Neural progenitor cell (in vitro differentiated cells): ENCODE measurements around the gene HOXA13. TPM values are rescaled to one million over a fixed set of nuclear protein-coding genes. Genes with fewer than 3 reads are reported as not detected.
A peak's percentile ranks its signal among the peaks of the same experiment; 100 is the strongest.

Experiments used
- DNase-seq: peaks from one replicate; pipeline ENCODE4 v3.0.0-alpha.2; 2016; ENCODE audit warnings: low spot score
- H2AFZ ChIP-seq: fragments of 200-600 bp; sonication (generic); replicated peaks from 2 replicates; pipeline ENCODE4 v1.6.1; 2016; ENCODE audit warnings: antibody characterized with exemption
- H3F3A ChIP-seq: fragments of 200-600 bp; sonication (generic); 2 replicates; pipeline ENCODE4 v1.6.1; 2016; ENCODE audit warnings: antibody characterized with exemption, low read depth
- H3K27ac ChIP-seq: fragments of 200-600 bp; sonication (generic); 2 replicates; pipeline ENCODE4 v1.5.1; 2016; ENCODE audit warnings: mild to moderate bottlenecking
- H3K27me3 ChIP-seq: fragments of 200-600 bp; sonication (generic); 2 replicates; pipeline ENCODE4 v1.6.1; 2016; ENCODE audit warnings: mild to moderate bottlenecking, moderate library complexity
- H3K36me3 ChIP-seq: fragments of 200-600 bp; sonication (generic); 2 replicates; pipeline ENCODE4 v1.5.1; 2016
- H3K4me1 ChIP-seq: fragments of 200-600 bp; sonication (generic); 2 replicates; pipeline ENCODE4 v1.6.1; 2016; ENCODE audit warnings: mixed run types
- H3K4me2 ChIP-seq: fragments of 200-600 bp; sonication (generic); 2 replicates; pipeline ENCODE4 v1.6.1; 2016
- H3K4me3 ChIP-seq: fragments of 200-600 bp; sonication (generic); 2 replicates; pipeline ENCODE4 v1.5.1; 2016
- H3K79me2 ChIP-seq: fragments of 200-600 bp; sonication (generic); 2 replicates; pipeline ENCODE4 v1.6.1; 2016; ENCODE audit warnings: low read depth
- H3K9ac ChIP-seq: fragments of 200-600 bp; sonication (generic); 2 replicates; pipeline ENCODE4 v1.6.1; 2016
- H3K9me3 ChIP-seq: fragments of 200-600 bp; sonication (generic); 2 replicates; pipeline ENCODE4 v1.5.1; 2016; ENCODE audit warnings: low read depth
- H4K20me1 ChIP-seq: fragments of 200-600 bp; sonication (generic); 2 replicates; pipeline ENCODE4 v1.6.1; 2016; ENCODE audit warnings: low read depth
- H3K27ac Mint-ChIP-seq: 3 replicates; pipeline ENCODE4 v1.8.0; 2021; ENCODE audit warnings: mixed read lengths
- H3K27me3 Mint-ChIP-seq: 2 replicates; pipeline ENCODE4 v1.8.0; 2022; ENCODE audit warnings: low read depth, mild to moderate bottlenecking, inconsistent platforms, moderate library complexity, mixed read lengths; ENCODE audit not compliant: insufficient read depth
- H3K36me3 Mint-ChIP-seq: 3 replicates; pipeline ENCODE4 v1.8.0; 2021; ENCODE audit warnings: mixed read lengths
- H3K4me1 Mint-ChIP-seq: 3 replicates; pipeline ENCODE4 v1.8.0; 2021; ENCODE audit warnings: mixed read lengths
- H3K4me3 Mint-ChIP-seq: 3 replicates; pipeline ENCODE4 v1.8.0; 2021; ENCODE audit warnings: mild to moderate bottlenecking, moderate library complexity, mixed read lengths
- H3K9me3 Mint-ChIP-seq: 3 replicates; pipeline ENCODE4 v1.8.0; 2020; ENCODE audit warnings: mixed read lengths
- EZH2 ChIP-seq: fragments of 200-600 bp; sonication (generic); IDR thresholded peaks from 2 replicates; pipeline ENCODE4 v1.6.1; 2017; ENCODE audit warnings: antibody characterized with exemption, mild to moderate bottlenecking, moderate library complexity
- EZH2phosphoT487 ChIP-seq: fragments of 200-600 bp; sonication (generic); IDR thresholded peaks from 2 replicates; pipeline ENCODE4 v1.6.1; 2017; ENCODE audit warnings: antibody characterized with exemption
- total RNA-seq: library from RNA; depleted of rRNA; stranded (reverse); fragments of >200 nt; gene quantifications from 2 replicates; pipeline ENCODE4 v1.2.3, GENCODE V29; 2015; ENCODE audit warnings: low replicate concordance
- TF ChIP-seq, protein P1 (sequence below): fragments of 200-600 bp; sonication (generic); IDR thresholded peaks from 2 replicates; pipeline ENCODE4 v1.5.1; 2017; ENCODE audit warnings: antibody characterized with exemption, mild to moderate bottlenecking

The HOXA13 gene
- total RNA-seq, 1 donor from 2014 or later = not detected

DNA sequence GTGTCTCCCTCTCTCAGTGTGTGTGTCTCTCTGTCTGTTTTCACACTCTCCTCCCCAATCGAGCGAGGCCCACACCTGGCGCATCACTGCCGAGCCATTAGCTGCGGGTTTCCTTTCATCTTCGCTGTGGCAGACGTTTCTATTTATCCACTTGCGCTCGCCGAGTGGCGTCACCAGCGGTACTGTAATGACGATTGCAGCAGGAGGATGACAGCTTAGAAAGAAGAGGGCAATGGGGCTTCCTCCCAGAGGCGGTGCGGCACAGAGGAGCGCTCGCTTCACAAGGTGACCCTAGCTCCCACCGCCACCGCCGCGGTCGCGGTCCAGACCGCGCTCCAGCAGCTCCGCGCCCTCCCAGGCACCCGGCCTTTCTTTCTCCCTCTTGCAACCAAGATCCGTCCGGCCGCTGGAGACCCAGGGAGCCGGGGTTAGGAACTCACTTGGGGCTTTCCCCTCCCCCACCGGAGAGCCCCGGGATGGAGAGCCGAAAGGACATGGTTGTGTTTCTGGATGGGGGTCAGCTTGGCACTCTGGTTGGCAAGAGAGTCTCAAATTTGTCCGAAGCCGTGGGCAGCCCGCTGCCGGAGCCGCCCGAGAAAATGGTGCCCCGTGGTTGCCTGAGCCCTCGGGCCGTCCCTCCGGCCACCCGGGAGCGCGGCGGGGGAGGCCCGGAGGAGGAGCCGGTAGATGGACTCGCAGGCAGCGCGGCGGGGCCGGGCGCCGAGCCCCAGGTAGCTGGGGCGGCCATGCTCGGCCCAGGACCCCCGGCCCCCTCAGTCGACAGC lies 42.9 kb upstream of the HOXA13 start, which contains the start of gene EVX1:
Gene EVX1 (plus strand): TSS at position 248 of the 785 bp plus-strand sequence. CDS start 229 bp downstream, at position 477.
- no peaks in the 10 kb centered on the region for H3K36me3 ChIP-seq
- H3K27me3 ChIP-seq = peaks cover 100% of the 10 kb centered on the region
- H3K27me3 Mint-ChIP-seq = peaks cover 84% of the 10 kb centered on the region
- TF ChIP-seq EZH2 (peak; percentile 94), EZH2phosphoT487 (peak; percentile 84)
- TF ChIP-seq, protein P1, sequence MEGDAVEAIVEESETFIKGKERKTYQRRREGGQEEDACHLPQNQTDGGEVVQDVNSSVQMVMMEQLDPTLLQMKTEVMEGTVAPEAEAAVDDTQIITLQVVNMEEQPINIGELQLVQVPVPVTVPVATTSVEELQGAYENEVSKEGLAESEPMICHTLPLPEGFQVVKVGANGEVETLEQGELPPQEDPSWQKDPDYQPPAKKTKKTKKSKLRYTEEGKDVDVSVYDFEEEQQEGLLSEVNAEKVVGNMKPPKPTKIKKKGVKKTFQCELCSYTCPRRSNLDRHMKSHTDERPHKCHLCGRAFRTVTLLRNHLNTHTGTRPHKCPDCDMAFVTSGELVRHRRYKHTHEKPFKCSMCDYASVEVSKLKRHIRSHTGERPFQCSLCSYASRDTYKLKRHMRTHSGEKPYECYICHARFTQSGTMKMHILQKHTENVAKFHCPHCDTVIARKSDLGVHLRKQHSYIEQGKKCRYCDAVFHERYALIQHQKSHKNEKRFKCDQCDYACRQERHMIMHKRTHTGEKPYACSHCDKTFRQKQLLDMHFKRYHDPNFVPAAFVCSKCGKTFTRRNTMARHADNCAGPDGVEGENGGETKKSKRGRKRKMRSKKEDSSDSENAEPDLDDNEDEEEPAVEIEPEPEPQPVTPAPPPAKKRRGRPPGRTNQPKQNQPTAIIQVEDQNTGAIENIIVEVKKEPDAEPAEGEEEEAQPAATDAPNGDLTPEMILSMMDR = no peak
- peak within 1 kb of the TSS; percentile 30 for H3K4me3 ChIP-seq
- H4K20me1 ChIP-seq = peaks cover 88% of the 10 kb centered on the region
- peaks cover 1% of the 10 kb centered on the region for H3K36me3 Mint-ChIP-seq
- H2AFZ ChIP-seq = no peak within 1 kb of the TSS
- H3K79me2 ChIP-seq = no peaks in the 10 kb centered on the region
- no peak within 1 kb of the TSS for H3K9ac ChIP-seq
- no peaks in the 10 kb centered on the region for H3K9me3 ChIP-seq
- H3K4me1 Mint-ChIP-seq = peaks cover 31% of the 10 kb centered on the region
- H3K27ac ChIP-seq = no peak within 1 kb of the TSS
- DNase-seq = peak; percentile 72
- peaks cover 29% of the 10 kb centered on the region for H3F3A ChIP-seq
- H3K4me2 ChIP-seq = peak within 1 kb of the TSS; percentile 67
- H3K4me3 Mint-ChIP-seq = peak within 1 kb of the TSS; percentile 70
- H3K27ac Mint-ChIP-seq = no peak within 1 kb of the TSS
- H3K9me3 Mint-ChIP-seq = peaks cover 8% of the 10 kb centered on the region
- peaks cover 45% of the 10 kb centered on the region for H3K4me1 ChIP-seq

DNA sequence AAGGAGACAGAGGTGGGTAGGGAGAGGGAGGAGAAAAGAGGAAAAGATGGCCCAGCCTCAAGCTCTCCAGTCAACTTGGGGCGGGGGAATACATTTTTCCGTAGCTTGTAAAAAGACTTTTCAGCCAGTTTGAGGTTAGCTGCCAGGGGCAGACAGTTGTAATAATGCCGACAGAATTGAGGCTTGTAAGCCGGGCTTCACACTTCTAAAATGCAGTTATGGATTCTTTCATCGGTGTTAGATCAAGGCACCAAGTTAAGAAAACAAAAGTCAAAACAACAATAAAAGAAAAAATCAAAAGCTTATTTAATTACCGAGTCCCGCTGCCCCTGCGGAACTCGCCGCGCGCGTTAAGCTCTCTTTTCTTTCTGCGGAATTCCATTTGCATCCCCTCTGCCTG lies 42.3 kb upstream of the HOXA13 start:
- Histone ChIP-seq H4K20me1 (peaks cover 83% of the 10 kb centered on the region), H3K36me3 (no peaks in the 10 kb centered on the region), H3K27me3 (peaks cover 100% of the 10 kb centered on the region), H3F3A (peaks cover 29% of the 10 kb centered on the region), H3K4me3 (peak overlapping the region; percentile 30), H3K9me3 (no peaks in the 10 kb centered on the region), H3K4me2 (peak overlapping the region; percentile 67), H3K4me1 (peaks cover 45% of the 10 kb centered on the region), H3K27ac (no peak overlapping the region), H2AFZ (no peak overlapping the region), H3K9ac (no peak overlapping the region), H3K79me2 (no peaks in the 10 kb centered on the region)
- TF ChIP-seq, protein P1 = no peak
- TF ChIP-seq EZH2phosphoT487 (no peak), EZH2 (no peak)
- Mint-ChIP-seq H3K4me1 (peaks cover 27% of the 10 kb centered on the region), H3K27me3 (peaks cover 84% of the 10 kb centered on the region), H3K27ac (no peak overlapping the region), H3K36me3 (peaks cover 1% of the 10 kb centered on the region), H3K4me3 (peak overlapping the region; percentile 70), H3K9me3 (peaks cover 4% of the 10 kb centered on the region)
- peak; percentile 24 for DNase-seq

DNA sequence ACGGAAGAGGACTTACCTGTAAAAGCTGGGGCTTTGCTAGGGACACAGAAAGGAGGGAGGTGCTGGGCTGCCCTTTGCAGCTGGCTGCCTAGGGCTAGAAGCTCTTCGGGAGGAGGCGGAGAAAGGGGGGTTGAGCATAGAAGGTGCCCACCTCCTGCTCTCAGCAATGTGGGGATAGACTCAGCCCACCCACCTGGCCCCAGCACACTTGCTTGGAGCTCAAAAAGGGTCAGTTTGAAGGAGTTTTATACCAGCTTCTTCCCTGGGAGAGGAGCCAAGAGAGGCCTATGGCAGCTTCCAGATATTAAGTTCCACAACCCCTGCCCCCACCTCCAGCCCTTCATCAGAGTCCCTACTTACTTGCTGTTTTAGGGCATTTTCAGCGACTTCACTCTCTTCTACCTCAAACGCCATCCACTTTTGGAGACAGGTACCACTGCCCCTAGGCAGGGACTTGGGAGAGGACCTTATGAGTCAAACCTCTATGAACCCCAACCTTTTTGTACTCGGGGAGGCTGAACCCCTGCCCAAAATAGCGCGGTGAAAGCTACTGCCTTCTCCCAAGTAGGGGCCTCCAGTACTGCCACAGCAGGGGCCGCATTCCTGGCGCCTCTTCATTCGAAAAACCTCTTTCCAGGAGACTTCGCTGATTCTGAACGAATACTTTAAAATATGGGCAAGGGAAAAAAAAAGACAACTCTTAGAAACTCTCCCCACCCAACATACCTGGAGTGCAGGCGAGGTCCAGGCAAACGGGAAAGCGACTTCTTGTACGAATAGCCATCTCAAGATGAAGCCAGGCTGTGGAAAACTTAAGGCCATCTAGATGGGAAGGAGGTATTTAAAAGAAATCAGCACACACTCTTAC lies 41.5 kb upstream of the HOXA13 start:
- no peak overlapping the region for H3K27ac Mint-ChIP-seq
- peaks cover 3% of the 10 kb centered on the region for H3K9me3 Mint-ChIP-seq
- peak; percentile 73 for DNase-seq
- Histone ChIP-seq H3K36me3 (no peaks in the 10 kb centered on the region), H3K27ac (no peak overlapping the region), H3K4me1 (peaks cover 45% of the 10 kb centered on the region), H2AFZ (no peak overlapping the region), H4K20me1 (peaks cover 76% of the 10 kb centered on the region), H3F3A (peaks cover 29% of the 10 kb centered on the region), H3K9ac (no peak overlapping the region), H3K79me2 (no peaks in the 10 kb centered on the region), H3K4me2 (peak overlapping the region; percentile 67), H3K4me3 (no peak overlapping the region), H3K9me3 (no peaks in the 10 kb centered on the region), H3K27me3 (peaks cover 100% of the 10 kb centered on the region)
- TF ChIP-seq EZH2 (no peak), EZH2phosphoT487 (peak; percentile 4)
- peaks cover 25% of the 10 kb centered on the region for H3K4me1 Mint-ChIP-seq
- peaks cover 86% of the 10 kb centered on the region for H3K27me3 Mint-ChIP-seq
- no peak overlapping the region for H3K4me3 Mint-ChIP-seq
- H3K36me3 Mint-ChIP-seq = peaks cover 1% of the 10 kb centered on the region
